Testis (tissue), 3 donors: ENCODE results near the gene ATP8A1. TPM values are rescaled to one million over a fixed set of nuclear protein-coding genes. Genes with fewer than 3 reads are reported as not detected.

Experiments used
- DNase-seq: peaks from one replicate; pipeline ENCODE4 v3.0.0-alpha.2; 2019
- H3K27ac ChIP-seq, 2 donors: fragments of 200-600 bp; sonication (generic); one replicate each; pipeline ENCODE4 v1.5.1; 2019
- H3K27me3 ChIP-seq: fragments of 200-600 bp; sonication (generic); one replicate; pipeline ENCODE4 v1.5.1; 2019
- H3K36me3 ChIP-seq: fragments of 200-600 bp; sonication (generic); one replicate; pipeline ENCODE4 v1.5.1; 2017; ENCODE audit warnings: low read depth; ENCODE audit errors: missing control alignments
- H3K4me1 ChIP-seq: fragments of 200-600 bp; sonication (generic); one replicate; pipeline ENCODE4 v1.5.1; 2019
- H3K4me3 ChIP-seq, 2 donors: fragments of 200-600 bp; sonication (generic); one replicate each; pipeline ENCODE4 v1.5.1; 2017 to 2019
- H3K9me3 ChIP-seq: fragments of 200-600 bp; sonication (generic); one replicate; pipeline ENCODE4 v1.5.1; 2017
- CTCF ChIP-seq, 3 experiments: fragments of 450-650 bp in 2 of 3; fragments of 200-600 bp in 1 of 3; sonication (generic) in 1 of 3; IDR thresholded peaks; one replicate each; pipeline ENCODE4 v1.5.1; 2016 to 2019; ENCODE audit warnings: antibody characterized with exemption in 3 of 3, mild to moderate bottlenecking in 2 of 3, moderate library complexity in 1 of 3
- POLR2A ChIP-seq: fragments of 450-650 bp; IDR thresholded peaks from one replicate; pipeline ENCODE4 v1.6.1; 2017; ENCODE audit warnings: antibody characterized with exemption, mild to moderate bottlenecking, moderate library complexity
- WGBS, 2 donors: methylation state at CpG; one replicate each; pipeline ENCODE4 v1.1.5; 2018; 5-methylcytosine and 5-hydroxymethylcytosine counted together
- intact Hi-C: fragments of 100-400 bp; cut with DNase I; formaldehyde crosslinking; loops from one replicate; pipeline ENCODE4 v1.15.1; 2023; ENCODE audit warnings: low total_unique reads
- polyA plus RNA-seq: library from polyadenylated mRNA; stranded (reverse); fragments of 350-450 nt; fragmentation: Illumina TruSeq; extraction: RNeasy Lipid Tissue Mini Kit (QIAGEN cat#74804); gene quantifications from one replicate; pipeline ENCODE4 v1.2.3, GENCODE V29; 2014; ENCODE audit warnings: low read depth, low replicate concordance; ENCODE audit not compliant: insufficient read depth
- total RNA-seq, 2 donors: library from RNA; depleted of rRNA; stranded (reverse); fragments of >200 nt; gene quantifications; one replicate each; pipeline ENCODE4 v1.2.3, GENCODE V29; 2016

The ATP8A1 gene
- total and polyA plus RNA-seq, 3 donors from 2014 or later = 5.5 to 32.5 (median 18.8) TPM

- H3K36me3 ChIP-seq = no peaks in the 10 kb centered on the region
- H3K27me3 ChIP-seq = no peaks in the 10 kb centered on the region
- no peak overlapping the region for H3K27ac ChIP-seq
- intact Hi-C loops = no loop called here
- H3K4me3 ChIP-seq = no peak overlapping the region
- peaks cover 11% of the 10 kb centered on the region for H3K4me1 ChIP-seq
- TF ChIP-seq CTCF (IDR thresholded peaks at IDR 0.05) (no peak), POLR2A (no peak)
- no peaks in the 10 kb centered on the region for H3K9me3 ChIP-seq
- DNase-seq = no peak
- 57 to 67% methylated on average over 1 of the region's 1 CpG for WGBS, 2 donors
Observed at GRCh38 chr4:42612898-42613297, 44.0 kb downstream of the ATP8A1 start.

- Histone ChIP-seq H3K9me3 (no peaks in the 10 kb centered on the region), H3K4me3 (no peak overlapping the region), H3K4me1 (no peaks in the 10 kb centered on the region), H3K27me3 (no peaks in the 10 kb centered on the region), H3K27ac (no peak overlapping the region), H3K36me3 (no peaks in the 10 kb centered on the region)
- no peak for DNase-seq
- intact Hi-C loops = no loop called here
- no peak for TF ChIP-seq POLR2A
- TF ChIP-seq CTCF (IDR thresholded peaks at IDR 0.05) = no peak
- WGBS, 2 donors = 96 to 97% methylated on average over 4 of the region's 4 CpGs
Observed at GRCh38 chr4:42610941-42611340, 46.0 kb downstream of the ATP8A1 start.

- WGBS, 2 donors = 96 to 100% methylated on average over 4 of the region's 4 CpGs
- Histone ChIP-seq H3K4me1 (no peaks in the 10 kb centered on the region), H3K27me3 (no peaks in the 10 kb centered on the region), H3K4me3 (no peak overlapping the region), H3K36me3 (no peaks in the 10 kb centered on the region), H3K27ac (no peak overlapping the region), H3K9me3 (no peaks in the 10 kb centered on the region)
- no peak for DNase-seq
- TF ChIP-seq CTCF (IDR thresholded peaks at IDR 0.05) (no peak), POLR2A (no peak)
- intact Hi-C loops = no loop called here
Observed at GRCh38 chr4:42609051-42609450, 47.9 kb downstream of the ATP8A1 start.

GRCh38 chr4:42608551-42608950, 48.4 kb downstream of the ATP8A1 start:
- H3K9me3 ChIP-seq = no peaks in the 10 kb centered on the region
- 82 to 89% methylated on average over 3 of the region's 3 CpGs for WGBS, 2 donors
- H3K4me3 ChIP-seq = no peak overlapping the region
- intact Hi-C loops = no loop called here
- no peaks in the 10 kb centered on the region for H3K36me3 ChIP-seq
- no peaks in the 10 kb centered on the region for H3K4me1 ChIP-seq
- H3K27me3 ChIP-seq = no peaks in the 10 kb centered on the region
- no peak for TF ChIP-seq CTCF (IDR thresholded peaks at IDR 0.05)
- TF ChIP-seq POLR2A = no peak
- no peak overlapping the region for H3K27ac ChIP-seq
- DNase-seq = no peak

- Histone ChIP-seq H3K9me3 (no peaks in the 10 kb centered on the region), H3K27ac (no peak overlapping the region), H3K4me1 (no peaks in the 10 kb centered on the region), H3K27me3 (no peaks in the 10 kb centered on the region), H3K36me3 (no peaks in the 10 kb centered on the region), H3K4me3 (no peak overlapping the region)
- DNase-seq = no peak
- intact Hi-C loops = no loop called here
- TF ChIP-seq POLR2A (no peak), CTCF (IDR thresholded peaks at IDR 0.05) (no peak)
- WGBS, 2 donors = 75 to 91% methylated on average over 3 of the region's 3 CpGs
Observed at GRCh38 chr4:42607011-42607726, 49.7 kb downstream of the ATP8A1 start.
